ENCODE measurements around the gene SLC4A7.

The SLC4A7 gene

GRCh38 chr3:27454914-27455313, 29.3 kb downstream of the SLC4A7 start:
- no peak for DNase-seq (ENCODE audit: extremely low read depth, insufficient read length)
- Histone ChIP-seq H3K4me3 (replicated peaks; ENCODE audit: low read depth, low read length) (no peak overlapping the region; the same call in 1 of the 2 replicates), H3K27me3 (replicated peaks; ENCODE audit: control insufficient read depth, insufficient read depth, low read length) (no peaks in the 10 kb centered on the region), H3K36me3 (ENCODE audit: control insufficient read depth, insufficient read depth, low read length) (no peaks in the 10 kb centered on the region)
- no peak for TF ChIP-seq CTCF (IDR thresholded peaks at IDR 0.05; ENCODE audit: insufficient read depth, low read length, poor library complexity, severe bottlenecking)

- TF ChIP-seq CTCF (IDR thresholded peaks at IDR 0.05; ENCODE audit: insufficient read depth, low read length, poor library complexity, severe bottlenecking): no peak
- Histone ChIP-seq H3K36me3 (ENCODE audit: control insufficient read depth, insufficient read depth, low read length) (no peaks in the 10 kb centered on the region), H3K27me3 (replicated peaks; ENCODE audit: control insufficient read depth, insufficient read depth, low read length) (no peaks in the 10 kb centered on the region), H3K4me3 (replicated peaks; ENCODE audit: low read depth, low read length) (no peak overlapping the region)
- no peak for DNase-seq (ENCODE audit: extremely low read depth, insufficient read length)
These were observed 29.7 kb downstream of the SLC4A7 start for GRCh38 chr3:27454461-27454860.

GRCh38 chr3:27452368-27453090, 31.7 kb downstream of the SLC4A7 start:
- no peak for TF ChIP-seq CTCF (IDR thresholded peaks at IDR 0.05; ENCODE audit: insufficient read depth, low read length, poor library complexity, severe bottlenecking)
- no peaks in the 10 kb centered on the region for H3K36me3 ChIP-seq (ENCODE audit: control insufficient read depth, insufficient read depth, low read length)
- no peaks in the 10 kb centered on the region for H3K27me3 ChIP-seq (replicated peaks; ENCODE audit: control insufficient read depth, insufficient read depth, low read length)
- no peak overlapping the region for H3K4me3 ChIP-seq (replicated peaks; ENCODE audit: low read depth, low read length)
- DNase-seq (ENCODE audit: extremely low read depth, insufficient read length): no peak

GRCh38 chr3:27451842-27452241, 32.3 kb downstream of the SLC4A7 start:
- no peak for TF ChIP-seq CTCF (IDR thresholded peaks at IDR 0.05; ENCODE audit: insufficient read depth, low read length, poor library complexity, severe bottlenecking)
- Histone ChIP-seq H3K36me3 (ENCODE audit: control insufficient read depth, insufficient read depth, low read length) (no peaks in the 10 kb centered on the region), H3K27me3 (replicated peaks; ENCODE audit: control insufficient read depth, insufficient read depth, low read length) (no peaks in the 10 kb centered on the region), H3K4me3 (replicated peaks; ENCODE audit: low read depth, low read length) (no peak overlapping the region)
- DNase-seq (ENCODE audit: extremely low read depth, insufficient read length): no peak

- no peak for DNase-seq (ENCODE audit: extremely low read depth, insufficient read length)
- Histone ChIP-seq H3K27me3 (replicated peaks; ENCODE audit: control insufficient read depth, insufficient read depth, low read length) (no peaks in the 10 kb centered on the region), H3K36me3 (ENCODE audit: control insufficient read depth, insufficient read depth, low read length) (no peaks in the 10 kb centered on the region), H3K4me3 (replicated peaks; ENCODE audit: low read depth, low read length) (no peak overlapping the region)
- TF ChIP-seq CTCF (IDR thresholded peaks at IDR 0.05; ENCODE audit: insufficient read depth, low read length, poor library complexity, severe bottlenecking): no peak
These were observed 32.9 kb downstream of the SLC4A7 start for GRCh38 chr3:27451251-27451650.

All from GM06990 (cell line).